ENCODE data around the gene MAML2.

Gene MAML2

DNA sequence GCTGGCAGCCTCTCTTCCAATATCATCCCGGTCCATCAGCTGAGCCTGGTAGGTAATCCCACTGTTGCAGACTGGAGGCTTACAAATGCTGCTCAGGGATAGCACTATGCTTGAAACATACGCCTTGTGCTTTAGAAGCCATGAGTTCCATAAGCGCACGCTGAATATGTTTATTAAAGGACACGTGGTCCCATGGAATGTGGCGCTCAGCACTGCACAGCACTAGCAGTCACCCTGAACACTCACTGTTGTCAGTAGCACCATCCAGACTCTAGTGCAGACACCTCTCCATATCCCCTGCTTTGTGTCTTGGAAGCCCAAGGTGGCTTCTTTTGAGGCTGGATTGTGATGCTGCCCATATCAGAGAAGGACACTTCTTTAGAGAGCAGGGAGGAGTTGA, 120.9 kb downstream of the MAML2 start:
- Histone ChIP-seq H3K4me1 (ENCODE audit: control insufficient read depth in 1 of 2, insufficient read depth in 1 of 2, low read depth in 1 of 2, low read length in 1 of 2) (peaks cover 44 to 54% of the 10 kb centered on the region in 2 experiments), H3K27ac (peak overlapping the region; percentile 90), H3K4me3 (ENCODE audit: low read depth in 1 of 2, low read length in 1 of 2) (no peak overlapping the region), H3K9me3 (no peaks in the 10 kb centered on the region), H3K36me3 (no peaks in the 10 kb centered on the region), H3K27me3 (no peaks in the 10 kb centered on the region)
- TF ChIP-seq, protein P1, sequence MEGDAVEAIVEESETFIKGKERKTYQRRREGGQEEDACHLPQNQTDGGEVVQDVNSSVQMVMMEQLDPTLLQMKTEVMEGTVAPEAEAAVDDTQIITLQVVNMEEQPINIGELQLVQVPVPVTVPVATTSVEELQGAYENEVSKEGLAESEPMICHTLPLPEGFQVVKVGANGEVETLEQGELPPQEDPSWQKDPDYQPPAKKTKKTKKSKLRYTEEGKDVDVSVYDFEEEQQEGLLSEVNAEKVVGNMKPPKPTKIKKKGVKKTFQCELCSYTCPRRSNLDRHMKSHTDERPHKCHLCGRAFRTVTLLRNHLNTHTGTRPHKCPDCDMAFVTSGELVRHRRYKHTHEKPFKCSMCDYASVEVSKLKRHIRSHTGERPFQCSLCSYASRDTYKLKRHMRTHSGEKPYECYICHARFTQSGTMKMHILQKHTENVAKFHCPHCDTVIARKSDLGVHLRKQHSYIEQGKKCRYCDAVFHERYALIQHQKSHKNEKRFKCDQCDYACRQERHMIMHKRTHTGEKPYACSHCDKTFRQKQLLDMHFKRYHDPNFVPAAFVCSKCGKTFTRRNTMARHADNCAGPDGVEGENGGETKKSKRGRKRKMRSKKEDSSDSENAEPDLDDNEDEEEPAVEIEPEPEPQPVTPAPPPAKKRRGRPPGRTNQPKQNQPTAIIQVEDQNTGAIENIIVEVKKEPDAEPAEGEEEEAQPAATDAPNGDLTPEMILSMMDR (IDR thresholded peaks at IDR 0.05), result no peak

- H3K4me3 ChIP-seq (ENCODE audit: low read depth in 1 of 2, low read length in 1 of 2), result no peak overlapping the region
- H3K36me3 ChIP-seq, result no peaks in the 10 kb centered on the region
- peaks cover 44 to 61% of the 10 kb centered on the region in 2 experiments for H3K4me1 ChIP-seq (ENCODE audit: control insufficient read depth in 1 of 2, insufficient read depth in 1 of 2, low read depth in 1 of 2, low read length in 1 of 2)
- TF ChIP-seq, protein P1 (IDR thresholded peaks at IDR 0.05), result no peak
- H3K27ac ChIP-seq, result peak overlapping the region; percentile 90
- no peaks in the 10 kb centered on the region for H3K27me3 ChIP-seq
- no peaks in the 10 kb centered on the region for H3K9me3 ChIP-seq
These were observed 121.5 kb downstream of the MAML2 start for GRCh38 chr11:96221244-96222070.

- H3K4me1 ChIP-seq (ENCODE audit: control insufficient read depth in 1 of 2, insufficient read depth in 1 of 2, low read depth in 1 of 2, low read length in 1 of 2), result peaks cover 51 to 68% of the 10 kb centered on the region in 2 experiments
- H3K4me3 ChIP-seq (ENCODE audit: low read depth in 1 of 2, low read length in 1 of 2), result peak overlapping the region; percentile 26 to 27
- H3K9me3 ChIP-seq, result no peaks in the 10 kb centered on the region
- no peaks in the 10 kb centered on the region for H3K27me3 ChIP-seq
- peak overlapping the region; percentile 90 for H3K27ac ChIP-seq
- TF ChIP-seq, protein P1 (IDR thresholded peaks at IDR 0.05), result no peak
- no peaks in the 10 kb centered on the region for H3K36me3 ChIP-seq
These were observed 122.9 kb downstream of the MAML2 start for GRCh38 chr11:96219981-96220623.

- no peaks in the 10 kb centered on the region for H3K9me3 ChIP-seq
- no peaks in the 10 kb centered on the region for H3K27me3 ChIP-seq
- H3K27ac ChIP-seq, result peak overlapping the region; percentile 90
- TF ChIP-seq, protein P1 (IDR thresholded peaks at IDR 0.05), result no peak
- no peaks in the 10 kb centered on the region for H3K36me3 ChIP-seq
- H3K4me3 ChIP-seq (ENCODE audit: low read depth in 1 of 2, low read length in 1 of 2), result no peak overlapping the region
- peaks cover 53 to 66% of the 10 kb centered on the region in 2 experiments for H3K4me1 ChIP-seq (ENCODE audit: control insufficient read depth in 1 of 2, insufficient read depth in 1 of 2, low read depth in 1 of 2, low read length in 1 of 2)
These were observed 124.1 kb downstream of the MAML2 start for GRCh38 chr11:96218901-96219300.

- Histone ChIP-seq H3K4me1 (ENCODE audit: control insufficient read depth in 1 of 2, insufficient read depth in 1 of 2, low read depth in 1 of 2, low read length in 1 of 2) (peaks cover 53 to 66% of the 10 kb centered on the region in 2 experiments), H3K27me3 (no peaks in the 10 kb centered on the region), H3K9me3 (no peaks in the 10 kb centered on the region), H3K36me3 (no peaks in the 10 kb centered on the region), H3K4me3 (ENCODE audit: low read depth in 1 of 2, low read length in 1 of 2) (no peak overlapping the region), H3K27ac (no peak overlapping the region)
- TF ChIP-seq, protein P1 (IDR thresholded peaks at IDR 0.05), result no peak
These were observed 125.0 kb downstream of the MAML2 start for GRCh38 chr11:96218006-96218405.
